Measurements from ENCODE around the gene KRTAP20-3.

The KRTAP20-3 gene

GRCh38 chr21:30689822-30690221 is 47.2 kb downstream of the KRTAP20-3 start:
- no peak for DNase-seq
